Frontal cortex (tissue), 4 donors: Measurements from ENCODE around the gene PTCD2. TPM values are rescaled to one million over a fixed set of nuclear protein-coding genes. Genes with fewer than 3 reads are reported as not detected.
A peak's percentile ranks its signal among the peaks of the same experiment; 100 is the strongest.
"Not testable (repeated sequence)": the region's sequence is repeated elsewhere in the genome, so short reads cannot be mapped to it uniquely, and the experiment has no call there.

Experiments
- DNase-seq, 2 donors: peaks; one replicate each; pipeline ENCODE4 v3.0.0; 2012; ENCODE audit warnings: low spot score in 2 of 2
- FAIRE-seq: peaks from 2 replicates; lab custom pipeline; 2012; peaks lifted over from hg19 to GRCh38; lab: Jason Lieb, UNC
- total RNA-seq: library from RNA; depleted of rRNA; stranded (reverse); fragments of >200 nt; gene quantifications from one replicate; pipeline ENCODE4 v1.2.3, GENCODE V29; 2014
- donor health status: control.
- donor health status: control.
- donor health status: control.

PTCD2 gene
- total RNA-seq, 1 donor from 2014 or later: 4.9 TPM

GRCh38 chr5:72374844-72375243 lies 54.7 kb downstream of the PTCD2 start:
- FAIRE-seq (no peak), DNase-seq (no peak)

DNA sequence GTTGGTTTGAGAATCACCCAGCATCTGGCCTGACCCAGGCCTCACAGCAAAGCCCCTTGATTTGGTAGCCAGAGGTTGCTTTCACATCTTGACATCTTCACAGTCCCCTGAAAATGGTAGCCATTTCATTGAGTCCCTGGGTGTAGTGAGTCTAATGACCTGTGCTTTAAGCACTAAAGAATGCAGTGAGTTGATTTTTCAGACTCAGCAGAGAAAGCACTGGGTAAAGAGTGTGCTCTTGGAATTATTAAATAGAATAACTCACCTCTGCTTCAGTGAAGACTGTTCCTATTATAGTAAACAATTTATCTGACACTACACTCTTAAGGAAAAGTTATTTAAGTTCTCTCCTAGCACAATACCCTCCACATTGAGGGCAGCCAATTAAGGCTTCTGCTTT lies 56.2 kb downstream of the PTCD2 start:
- FAIRE-seq: no peak
- DNase-seq: no peak

- DNase-seq (no peak), FAIRE-seq (no peak)
Observed at GRCh38 chr5:72377910-72378638, 57.9 kb downstream of the PTCD2 start.

GRCh38 chr5:72378639-72379289 lies 58.6 kb downstream of the PTCD2 start:
- FAIRE-seq (no peak), DNase-seq (peak in 1 of 2 donors; percentile 14)

GRCh38 chr5:72379936-72380335 lies 59.8 kb downstream of the PTCD2 start:
- FAIRE-seq (no peak), DNase-seq (no peak)

DNA sequence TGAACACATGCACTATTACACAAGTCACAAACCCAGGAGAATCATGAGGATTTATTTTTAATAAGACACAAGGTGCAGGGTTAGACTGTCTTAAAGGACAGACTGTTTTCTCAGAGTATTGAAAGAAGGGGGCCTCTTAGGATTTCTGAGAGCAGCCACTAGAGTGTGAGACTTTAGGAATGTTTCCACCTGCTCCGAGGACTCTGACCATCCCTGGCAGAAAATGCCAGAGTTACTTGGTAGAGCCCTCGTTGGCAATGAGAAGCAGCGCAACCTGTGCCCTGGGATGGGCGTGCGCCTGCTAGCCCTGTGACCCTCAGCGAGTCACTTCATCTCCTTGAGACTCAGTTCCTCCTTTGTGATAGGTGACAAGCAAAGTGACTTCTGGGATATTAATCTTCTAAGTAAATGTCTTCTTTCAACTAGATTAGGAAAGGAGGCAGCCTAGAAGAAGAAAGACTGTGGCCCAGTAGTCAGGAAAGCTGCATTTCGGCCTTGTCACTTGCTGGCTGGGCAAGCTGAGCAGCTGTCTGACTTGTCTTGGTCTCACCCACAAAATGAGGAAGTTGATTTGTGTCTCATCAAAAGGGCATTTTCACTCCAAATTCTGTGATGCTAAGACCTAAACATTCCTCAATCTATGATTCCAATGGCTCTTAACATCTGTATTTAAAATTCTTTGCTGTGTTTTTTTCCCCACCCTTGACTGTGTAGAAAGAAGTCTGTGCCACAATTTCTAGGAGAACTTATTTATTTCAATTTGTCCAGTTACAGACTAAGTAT lies 60.5 kb downstream of the PTCD2 start:
- DNase-seq: no peak
- FAIRE-seq: no peak

- no peak for FAIRE-seq
- no peak for DNase-seq
Observed at GRCh38 chr5:72383280-72383679, 63.1 kb downstream of the PTCD2 start.

DNA sequence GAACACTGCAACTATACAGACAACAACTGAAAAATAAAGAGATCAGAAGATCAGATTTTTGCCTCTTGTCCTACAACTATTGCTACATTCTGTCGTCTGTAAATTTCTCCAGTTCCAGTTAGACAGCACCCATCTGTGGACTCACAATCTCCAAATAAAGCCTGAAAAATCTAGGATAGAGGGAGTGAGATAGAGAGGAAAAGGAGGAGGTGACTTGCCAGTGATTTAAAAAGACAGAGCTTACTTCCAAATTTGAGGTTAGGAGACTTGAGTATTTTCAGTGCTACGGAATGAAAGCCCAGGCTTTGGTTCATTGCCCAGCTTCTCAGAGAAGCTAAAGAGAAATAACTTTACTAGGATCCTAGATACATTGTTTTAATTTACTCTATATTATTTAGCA lies 63.6 kb downstream of the PTCD2 start:
- FAIRE-seq (no peak), DNase-seq (no peak)

DNA sequence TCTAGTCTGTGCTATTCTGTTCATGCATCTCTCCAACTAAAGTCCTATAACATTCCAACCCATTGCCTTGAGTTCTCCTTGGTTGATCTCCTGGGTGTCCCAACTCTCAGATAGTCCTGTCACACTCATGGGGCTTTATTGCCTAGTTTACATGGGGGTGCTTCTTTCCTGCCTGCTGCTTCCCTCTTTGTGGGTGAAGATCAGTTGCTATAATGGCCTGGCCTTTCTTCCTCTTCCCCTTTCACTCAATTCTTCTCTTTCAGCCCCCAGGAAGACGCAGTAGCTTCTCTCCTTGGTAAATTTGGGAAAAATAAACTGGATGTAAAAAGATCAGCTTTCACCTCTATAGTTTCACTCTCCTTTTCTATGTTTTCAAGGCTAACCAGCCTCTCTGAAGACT lies 66.5 kb downstream of the PTCD2 start:
- FAIRE-seq (no peak), DNase-seq (no peak)

GRCh38 chr5:72387985-72388384 lies 67.8 kb downstream of the PTCD2 start:
- FAIRE-seq (peak; percentile 86), DNase-seq (no peak)

- DNase-seq (no peak), FAIRE-seq (no peak)
Observed at GRCh38 chr5:72388646-72389045, 68.5 kb downstream of the PTCD2 start.

DNA sequence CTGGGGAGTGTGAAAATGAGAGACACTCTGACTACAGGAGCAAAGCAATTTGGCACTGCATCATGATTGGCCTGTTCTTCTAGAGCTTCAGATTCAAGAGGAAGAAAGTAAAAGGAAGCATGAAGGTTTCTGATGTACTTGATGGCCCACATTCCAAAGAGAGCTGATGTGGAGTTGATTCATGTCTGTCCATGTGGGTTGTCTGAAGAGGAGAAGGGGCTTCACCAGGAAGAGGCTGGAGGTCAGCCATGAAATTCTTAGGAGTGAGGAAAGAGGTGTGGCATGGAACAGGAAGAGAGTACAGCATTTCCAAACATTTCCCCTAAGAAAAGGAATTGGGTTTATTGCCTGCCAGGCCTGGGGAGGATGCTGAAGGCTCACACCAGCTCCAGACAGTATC lies 70.7 kb downstream of the PTCD2 start:
- no peak for FAIRE-seq

GRCh38 chr5:72392326-72392733 lies 72.2 kb downstream of the PTCD2 start:
- DNase-seq (no peak), FAIRE-seq (no peak)

More for the DNA sequence above, 70.7 kb downstream of the PTCD2 start:
- no peak for DNase-seq

DNA sequence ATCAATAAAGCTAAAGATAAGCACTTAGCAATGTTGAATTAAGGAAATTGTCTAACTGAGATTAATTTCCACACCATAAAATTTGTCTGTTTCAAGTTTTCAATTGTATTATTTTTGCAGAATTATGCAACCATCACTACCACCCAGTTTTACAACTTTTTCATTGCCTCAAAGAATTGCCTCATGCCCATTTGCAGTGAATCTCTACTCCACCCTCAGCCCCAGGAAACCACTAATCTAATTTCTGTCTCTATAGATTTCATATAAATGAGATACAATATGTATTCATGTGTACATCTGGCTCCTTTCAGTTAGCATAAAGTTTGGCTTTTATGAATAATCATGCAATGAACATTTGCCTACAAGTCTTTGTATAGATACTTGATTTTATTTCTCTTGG lies 72.9 kb downstream of the PTCD2 start:
- no peak for DNase-seq
- no peak for FAIRE-seq

- DNase-seq (no peak), FAIRE-seq (no peak)
Observed at GRCh38 chr5:72394688-72395087, 74.5 kb downstream of the PTCD2 start.

- DNase-seq: no peak
- no peak for FAIRE-seq
Observed at GRCh38 chr5:72397836-72398235, 77.7 kb downstream of the PTCD2 start.

DNA sequence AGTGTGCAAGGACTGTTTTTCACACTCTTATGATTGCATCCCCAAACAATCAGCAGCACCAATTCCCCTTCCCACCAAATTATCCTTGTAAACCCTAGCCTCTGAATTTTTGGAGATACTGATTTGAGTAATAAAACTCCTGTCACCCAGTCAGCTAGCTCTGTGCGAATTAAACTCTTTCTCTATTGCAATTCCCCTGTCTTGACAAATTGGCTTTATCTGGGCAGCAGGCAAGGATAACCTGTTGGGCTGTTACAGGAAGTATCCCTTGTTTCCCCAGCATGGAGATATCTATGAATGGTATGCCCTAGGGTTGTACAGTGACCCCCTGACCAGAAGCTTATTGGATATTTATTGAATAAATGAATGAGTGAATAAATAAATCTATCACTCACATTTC lies 80.8 kb downstream of the PTCD2 start:
- DNase-seq (no peak), FAIRE-seq (no peak)

- FAIRE-seq: no peak
- DNase-seq: no peak
Observed at GRCh38 chr5:72402381-72402890, 82.3 kb downstream of the PTCD2 start.

GRCh38 chr5:72402959-72403628 lies 82.9 kb downstream of the PTCD2 start:
- DNase-seq (no peak), FAIRE-seq (no peak)

GRCh38 chr5:72404771-72405170 lies 84.6 kb downstream of the PTCD2 start:
- DNase-seq, FAIRE-seq: not testable (repeated sequence)
